GM12878 (cell line): ENCODE results near the gene C1RL. TPM values are rescaled to one million over a fixed set of nuclear protein-coding genes. Genes with fewer than 3 reads are reported as not detected.

Source experiments
- ATAC-seq: fragments of 200-7000 bp; cut with Tn5 transposase; 3 replicates; pipeline ENCODE4 v1.9.1; 2020; ENCODE audit warnings: mild to moderate bottlenecking, moderate library complexity
- BruUV-seq: library from RNA; stranded (reverse); fragments of 400-500 nt; replicated peaks from 2 replicates; lab custom pipeline; 2021; lab: Mats Ljungman, UMichigan
- CTCF ChIA-PET: fragments of 300-600 bp; sonication (Branson Sonifier 250); formaldehyde crosslinking; extraction: SDS; loops from one replicate; lab custom pipeline; 2021; ENCODE audit warnings: inconsistent platforms; lab: Yijun Ruan, JAX
- POLR2A ChIA-PET: fragments of 350-600 bp; formaldehyde crosslinking; extraction: SDS; loops from one replicate; lab custom pipeline; 2021; ENCODE audit warnings: inconsistent platforms; lab: Charles Lee
- RAD21 ChIA-PET: fragments of 300-600 bp; sonication (Branson Sonifier 250); formaldehyde crosslinking; loops from one replicate; lab custom pipeline; 2023; ENCODE audit warnings: antibody characterized with exemption; ENCODE audit not compliant: unreplicated experiment; lab: Charles Lee
- SMC1A ChIA-PET: fragments of 300-600 bp; sonication (Branson Sonifier 250); formaldehyde crosslinking; loops from one replicate; lab custom pipeline; 2023; ENCODE audit not compliant: unreplicated experiment, uncharacterized antibody; lab: Charles Lee
- DNase-seq: peaks from one replicate; pipeline ENCODE4 v3.0.0-alpha.2; 2011; ENCODE audit warnings: low read depth, low spot score
- FAIRE-seq: peaks from 3 replicates; lab custom pipeline; 2011; peaks lifted over from hg19 to GRCh38; lab: Jason Lieb, UNC
- H2AFZ ChIP-seq: 2 replicates; pipeline ENCODE4 v1.6.0; 2011; ENCODE audit warnings: low read depth, low read length, control low read depth; ENCODE audit not compliant: control insufficient read depth
- H3K27ac ChIP-seq: 2 replicates; pipeline ENCODE4 v1.5.1; 2011; ENCODE audit warnings: control low read depth; ENCODE audit not compliant: control insufficient read depth, insufficient read depth
- H3K27me3 ChIP-seq, 2 experiments: replicated peaks in 1 of 2; 2 replicates each; pipeline versions ENCODE4 v1.6.0 to v1.6.1; 2011; ENCODE audit warnings: low read length in 1 of 2; ENCODE audit not compliant: control insufficient read depth in 2 of 2, insufficient read depth in 2 of 2
- H3K36me3 ChIP-seq, 2 experiments: 2 replicates each; pipeline ENCODE4 v1.5.1; 2011; ENCODE audit warnings: low read length in 1 of 2; ENCODE audit not compliant: control insufficient read depth in 2 of 2, insufficient read depth in 2 of 2
- H3K4me1 ChIP-seq: 2 replicates; pipeline ENCODE4 v1.6.1; 2011; ENCODE audit warnings: mild to moderate bottlenecking, low read length, moderate library complexity, mixed read lengths; ENCODE audit not compliant: control insufficient read depth, insufficient read depth
- H3K4me2 ChIP-seq: 2 replicates; pipeline ENCODE4 v1.6.0; 2011; ENCODE audit warnings: control low read depth; ENCODE audit not compliant: control insufficient read depth, insufficient read depth
- H3K4me3 ChIP-seq: fragments of 200-600 bp; sonication (generic); 2 replicates; pipeline ENCODE4 v1.5.1; 2016
- H3K79me2 ChIP-seq: 2 replicates; pipeline ENCODE4 v1.6.0; 2011; ENCODE audit warnings: low read length; ENCODE audit not compliant: control insufficient read depth, insufficient read depth
- H3K9ac ChIP-seq: 2 replicates; pipeline ENCODE4 v1.8.0; 2011; ENCODE audit warnings: low read length, control low read depth, mixed read lengths; ENCODE audit not compliant: control insufficient read depth, insufficient read depth
- H3K9me3 ChIP-seq: replicated peaks from 3 replicates; pipeline ENCODE4 v1.5.1; 2011; ENCODE audit warnings: mild to moderate bottlenecking, low read length; ENCODE audit not compliant: control insufficient read depth, insufficient read depth
- H4K20me1 ChIP-seq: 2 replicates; pipeline ENCODE4 v1.6.0; 2011; ENCODE audit not compliant: control insufficient read depth, insufficient read depth
- BCL11A ChIP-seq: IDR thresholded peaks from 2 replicates; pipeline ENCODE4 v1.6.1; 2011; ENCODE audit warnings: low read depth, low read length
- E4F1 ChIP-seq: fragments of 450-650 bp; IDR thresholded peaks from 2 replicates; pipeline ENCODE4 v1.6.1; 2018; ENCODE audit warnings: borderline replicate concordance, mild to moderate bottlenecking; ENCODE audit not compliant: partially characterized antibody
- HCFC1 ChIP-seq: fragments of 150-350 bp; IDR thresholded peaks from 2 replicates; pipeline ENCODE4 v1.6.1; 2014; ENCODE audit warnings: low read length
- MEF2A ChIP-seq: IDR thresholded peaks from 2 replicates; pipeline ENCODE4 v1.6.1; 2011; ENCODE audit warnings: low read depth, mild to moderate bottlenecking, low read length, moderate library complexity; ENCODE audit not compliant: insufficient read depth
- SREBF1 ChIP-seq: IDR thresholded peaks from 2 replicates; pipeline ENCODE4 v1.6.1; 2012; ENCODE audit warnings: mild to moderate bottlenecking, low read length
- USF2 ChIP-seq: IDR thresholded peaks from 2 replicates; pipeline ENCODE4 v1.6.1; 2011; ENCODE audit warnings: low read depth, low read length, improper control_type of control experiment, borderline replicate concordance
- WGBS: methylation state at CpG from one replicate; pipeline ENCODE4 v1.1.6; 2016; ENCODE audit warnings: low lambda C conversion rate; ENCODE audit not compliant: insufficient replicate concordance, insufficient coverage; ENCODE audit errors: missing lambda C conversion rate; 5-methylcytosine and 5-hydroxymethylcytosine counted together
- in situ Hi-C: fragments of 300-500 bp; cut with MboI; formaldehyde crosslinking; loops from 9 replicates; pipeline ENCODE4 v1.14.3; 2018; ENCODE audit warnings: mixed read lengths
- intact Hi-C: fragments of 100-400 bp; cut with micrococcal nuclease; formaldehyde crosslinking; loops from one replicate; pipeline ENCODE4 v1.14.2; 2022; ENCODE audit not compliant: unreplicated experiment
- polyA plus RNA-seq, 11 experiments: library from polyadenylated mRNA; depleted of rRNA in 4 of 11; unstranded in 6 of 11; stranded (reverse) in 5 of 11; fragments of >200 nt; fragmentation: Nextera tagmentation in 4 of 11; fragmentation: Illumina TruSeq in 1 of 11; extraction: Ambion mirVana in 4 of 11; extraction: Trizol in 1 of 11; gene quantifications; 1 replicate in 1 of 11; 2 replicates in 10 of 11; pipeline versions ENCODE4 v1.2.1 to v1.2.3, GENCODE V29; 2011 to 2016; ENCODE audit warnings: inconsistent platforms in 2 of 11, missing spikeins in 2 of 11, low read depth in 1 of 11
- total RNA-seq, 4 experiments: library from RNA; depleted of rRNA in 3 of 4; stranded (reverse); fragments of >200 nt in 3 of 4; fragmentation: Illumina TruSeq in 1 of 4; extraction: Trizol in 1 of 4; gene quantifications; 2 replicates each; pipeline versions ENCODE4 v1.2.1 to v1.2.3, GENCODE V29; 2013 to 2021

Gene C1RL
- total and polyA plus RNA-seq, 10 of the 15 experiments (the other 5 are each of a cell fraction or from before 2014, with no cell fraction given): 1.3 to 12.8 (median 8.1) TPM

- TF ChIP-seq USF2: no peak
- TF ChIP-seq E4F1: no peak
- TF ChIP-seq, all 136 proteins: peak for 0
These were observed 46.5 kb upstream of the C1RL start (continued) for GRCh38 chr12:7155471-7156034.

- no peak overlapping the region for H3K9ac ChIP-seq
- ChIA-PET POLR2A (no interaction called here), CTCF (interaction anchor here (0.9 to 2.2 kb wide), 2 partner anchors 10 to 483 kb away, joined by 3 to 11 read pairs; no protein-coding TSS in a partner anchor), RAD21 (interaction anchor here (1.0 kb wide), 1 partner anchor 24 kb away, joined by 3 read pairs; no protein-coding TSS in a partner anchor)
- intact Hi-C loops: no loop called here
- H2AFZ ChIP-seq: no peak overlapping the region
- no TSS peak for BruUV-seq
- TF ChIP-seq BCL11A (no peak), HCFC1 (no peak), SREBF1 (no peak), MEF2A (no peak)
- TF ChIP-seq, all 136 proteins: peak for 0
- in situ Hi-C loops: no loop called here
- Histone ChIP-seq H4K20me1 (no peaks in the 10 kb centered on the region), H3K4me1 (no peaks in the 10 kb centered on the region), H3K9me3 (no peaks in the 10 kb centered on the region), H3K27ac (no peak overlapping the region), H3K36me3 (peaks cover 6 to 7% of the 10 kb centered on the region in 2 experiments), H3K4me2 (no peak overlapping the region), H3K4me3 (no peak overlapping the region), H3K79me2 (no peaks in the 10 kb centered on the region), H3K27me3 (no peaks in the 10 kb centered on the region)
- WGBS: 88% methylated on average over 12 of the region's 12 CpGs
- FAIRE-seq: no peak
- no peak for ATAC-seq
- DNase-seq: no peak
- SMC1A ChIA-PET: no interaction called here
These were observed 46.0 kb upstream of the C1RL start for GRCh38 chr12:7154901-7155470.
